Measurements from ENCODE around the gene ABI2.
"Not testable (repeated sequence)": the region's sequence is repeated elsewhere in the genome, so short reads cannot be mapped to it uniquely, and the experiment has no call there.

GRCh38 chr2:203372706-203373105, 44.5 kb downstream of the ABI2 start:
- TF ChIP-seq, protein P1, sequence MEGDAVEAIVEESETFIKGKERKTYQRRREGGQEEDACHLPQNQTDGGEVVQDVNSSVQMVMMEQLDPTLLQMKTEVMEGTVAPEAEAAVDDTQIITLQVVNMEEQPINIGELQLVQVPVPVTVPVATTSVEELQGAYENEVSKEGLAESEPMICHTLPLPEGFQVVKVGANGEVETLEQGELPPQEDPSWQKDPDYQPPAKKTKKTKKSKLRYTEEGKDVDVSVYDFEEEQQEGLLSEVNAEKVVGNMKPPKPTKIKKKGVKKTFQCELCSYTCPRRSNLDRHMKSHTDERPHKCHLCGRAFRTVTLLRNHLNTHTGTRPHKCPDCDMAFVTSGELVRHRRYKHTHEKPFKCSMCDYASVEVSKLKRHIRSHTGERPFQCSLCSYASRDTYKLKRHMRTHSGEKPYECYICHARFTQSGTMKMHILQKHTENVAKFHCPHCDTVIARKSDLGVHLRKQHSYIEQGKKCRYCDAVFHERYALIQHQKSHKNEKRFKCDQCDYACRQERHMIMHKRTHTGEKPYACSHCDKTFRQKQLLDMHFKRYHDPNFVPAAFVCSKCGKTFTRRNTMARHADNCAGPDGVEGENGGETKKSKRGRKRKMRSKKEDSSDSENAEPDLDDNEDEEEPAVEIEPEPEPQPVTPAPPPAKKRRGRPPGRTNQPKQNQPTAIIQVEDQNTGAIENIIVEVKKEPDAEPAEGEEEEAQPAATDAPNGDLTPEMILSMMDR (IDR thresholded peaks at IDR 0.05; ENCODE audit: low read length): not testable (repeated sequence)
- TF ChIP-seq EZH2 (IDR thresholded peaks at IDR 0.05; ENCODE audit: borderline replicate concordance, low read length): not testable (repeated sequence)

All from OCI-LY1 (cell line).